Measurements from ENCODE around the gene UVSSA.
"Not testable (repeated sequence)": the region's sequence is repeated elsewhere in the genome, so short reads cannot be mapped to it uniquely, and the experiment has no call there.

The UVSSA gene

DNA sequence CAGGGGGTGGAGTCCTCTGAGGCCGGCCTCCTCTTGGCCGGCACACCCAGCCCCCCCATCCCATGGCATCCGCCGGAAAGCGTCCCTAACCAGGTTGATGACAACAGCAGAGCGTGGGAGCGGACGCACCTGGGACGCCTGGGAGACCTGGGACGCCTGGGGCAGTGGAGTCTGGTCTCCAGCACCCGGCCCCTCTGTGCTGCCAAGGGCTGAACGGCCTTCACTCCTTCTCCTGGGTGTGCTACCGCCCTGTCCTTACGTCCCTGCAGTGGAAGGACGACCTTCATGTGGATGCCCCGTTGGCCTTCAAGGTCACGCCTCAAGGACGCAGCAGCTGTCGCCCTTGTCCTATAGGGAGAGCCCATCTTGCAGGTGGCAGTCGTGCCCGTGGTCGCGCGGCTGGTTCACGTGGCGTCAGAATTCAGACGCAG is 32.4 kb downstream of the UVSSA start:
- DNase-seq, result no peak

DNA sequence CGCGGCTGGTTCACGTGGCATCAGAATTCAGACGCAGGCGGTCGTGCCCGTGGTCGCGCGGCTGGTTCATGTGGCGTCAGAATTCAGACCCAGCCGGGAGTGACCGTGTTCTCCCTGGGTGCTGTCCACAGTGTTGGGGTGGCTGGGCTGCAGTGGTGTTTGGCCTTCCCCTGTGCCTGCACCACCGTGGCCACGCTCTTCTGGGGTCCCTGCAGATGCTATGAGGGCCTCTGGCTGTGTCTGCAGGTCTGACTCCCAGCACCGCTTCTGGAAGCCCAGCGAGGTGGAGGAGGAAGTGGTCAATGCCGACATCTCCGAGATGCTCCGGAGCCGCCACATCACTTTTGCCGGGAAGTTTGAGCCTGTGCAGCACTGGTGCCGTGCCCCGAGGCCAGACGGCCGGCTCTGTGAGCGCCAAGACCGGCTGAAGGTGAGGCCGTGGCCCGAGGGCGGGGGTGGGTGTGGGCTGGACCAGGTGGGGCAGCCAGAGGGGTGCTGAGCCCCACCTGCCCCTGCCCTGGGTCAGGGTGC is 32.9 kb downstream of the UVSSA start:
- no peak for DNase-seq

DNA sequence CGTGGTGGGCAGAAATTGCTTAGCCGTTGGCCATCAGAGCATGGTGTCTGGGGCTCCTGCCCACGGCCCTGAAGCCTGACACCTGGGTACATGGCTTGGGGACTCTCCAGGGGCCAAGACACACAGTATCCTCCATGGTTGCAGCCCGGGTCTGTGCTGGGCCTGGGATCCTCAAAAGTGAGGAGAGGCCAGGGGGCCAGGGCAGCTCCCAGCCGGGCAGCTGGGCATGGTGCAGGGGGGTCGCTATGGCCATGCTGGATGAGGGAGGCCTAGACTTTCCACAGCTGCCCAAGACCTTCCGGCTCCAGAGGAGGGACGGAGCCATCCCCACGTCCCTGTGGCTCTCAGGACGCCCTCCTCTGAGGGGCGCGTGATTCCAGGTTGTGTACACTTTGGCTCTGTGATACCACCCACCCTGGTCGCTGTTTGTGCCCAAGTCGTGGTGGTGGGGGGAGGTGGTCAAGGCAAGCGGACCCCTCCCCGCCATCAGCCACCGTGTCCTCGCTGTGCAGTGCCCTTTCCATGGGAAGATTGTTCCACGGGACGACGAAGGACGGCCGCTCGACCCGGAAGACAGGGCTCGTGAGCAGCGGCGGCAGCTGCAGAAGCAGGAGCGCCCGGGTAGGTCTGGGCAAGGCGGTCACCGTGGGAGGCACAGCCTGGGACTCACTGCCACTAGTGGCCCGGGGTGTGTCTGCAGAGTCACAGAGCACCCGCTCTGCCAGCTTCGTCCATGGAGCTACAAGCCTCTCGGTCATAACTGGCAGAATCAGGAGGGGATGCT is 33.6 kb downstream of the UVSSA start:
- no peak for DNase-seq

DNA sequence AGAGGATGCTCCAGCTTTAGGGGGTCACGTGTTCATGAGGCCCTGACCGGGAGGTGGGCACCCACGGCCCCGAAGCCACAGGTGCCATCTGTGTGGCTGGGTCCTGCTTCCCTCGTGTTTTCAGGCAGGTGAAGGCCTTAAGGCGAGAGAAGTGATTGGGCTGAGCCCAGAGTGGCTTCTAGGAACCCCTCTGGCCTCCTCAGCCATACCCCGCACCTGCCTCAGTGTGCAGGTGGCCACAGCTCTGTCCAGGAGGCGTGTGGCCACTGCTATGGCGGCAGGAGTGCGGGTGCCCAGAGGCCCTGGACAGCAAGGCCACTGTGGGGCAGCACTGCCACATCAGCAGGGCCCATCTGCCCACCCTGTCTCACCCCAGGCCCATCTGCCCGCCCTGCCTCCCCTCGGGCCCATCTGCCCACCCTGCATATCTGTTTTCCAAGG is 34.2 kb downstream of the UVSSA start:
- DNase-seq, result no peak

- DNase-seq, result no peak
Observed at GRCh38 chr4:1381944-1382541, 35.0 kb downstream of the UVSSA start.

DNA sequence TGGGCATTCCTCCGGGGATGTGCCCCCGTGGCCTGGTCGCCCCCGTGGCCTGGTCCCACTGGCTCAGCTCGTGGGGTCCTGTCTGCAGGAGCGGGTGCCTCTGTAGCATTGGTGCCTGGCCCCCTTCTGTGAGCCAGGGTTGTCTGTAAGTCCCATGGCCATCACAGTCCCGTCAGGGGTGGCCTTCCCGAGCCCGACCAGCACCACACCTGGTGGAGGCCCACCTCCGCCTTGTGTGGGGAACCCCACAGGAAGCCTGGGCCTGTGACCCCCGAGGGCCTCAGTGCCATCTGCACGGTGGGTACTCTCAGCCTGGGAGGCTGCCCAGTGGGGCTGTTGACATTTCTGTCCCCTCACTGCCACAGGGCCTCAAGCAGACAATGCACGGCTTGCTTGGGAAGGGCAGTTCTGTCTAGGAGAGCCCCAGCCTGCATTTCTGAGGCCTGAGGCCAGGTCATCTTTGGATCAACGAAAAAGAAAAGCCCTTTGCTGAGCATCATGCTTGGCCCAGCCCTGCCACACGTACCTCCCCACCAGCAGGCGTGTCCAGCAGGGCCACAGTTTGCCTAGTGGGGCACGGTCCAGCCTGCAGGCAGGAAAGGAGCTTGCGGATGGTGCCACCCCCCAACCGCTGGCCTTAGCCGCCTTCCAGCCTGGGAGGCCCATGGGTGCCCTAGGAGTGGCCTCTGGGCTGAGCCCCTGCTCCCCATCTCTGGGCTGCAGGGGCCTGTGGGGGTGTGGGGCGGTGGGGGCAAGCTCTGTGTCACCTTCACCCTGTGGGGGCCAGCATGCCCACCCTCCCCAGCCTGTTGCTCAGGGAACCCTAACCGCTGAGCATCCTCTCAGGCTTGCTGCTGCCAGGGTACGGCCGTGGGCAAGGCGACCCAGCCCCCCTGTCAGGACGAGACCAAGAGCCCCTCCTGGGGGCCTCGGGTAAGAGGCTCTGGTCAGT is 36.0 kb downstream of the UVSSA start:
- DNase-seq, result no peak

DNA sequence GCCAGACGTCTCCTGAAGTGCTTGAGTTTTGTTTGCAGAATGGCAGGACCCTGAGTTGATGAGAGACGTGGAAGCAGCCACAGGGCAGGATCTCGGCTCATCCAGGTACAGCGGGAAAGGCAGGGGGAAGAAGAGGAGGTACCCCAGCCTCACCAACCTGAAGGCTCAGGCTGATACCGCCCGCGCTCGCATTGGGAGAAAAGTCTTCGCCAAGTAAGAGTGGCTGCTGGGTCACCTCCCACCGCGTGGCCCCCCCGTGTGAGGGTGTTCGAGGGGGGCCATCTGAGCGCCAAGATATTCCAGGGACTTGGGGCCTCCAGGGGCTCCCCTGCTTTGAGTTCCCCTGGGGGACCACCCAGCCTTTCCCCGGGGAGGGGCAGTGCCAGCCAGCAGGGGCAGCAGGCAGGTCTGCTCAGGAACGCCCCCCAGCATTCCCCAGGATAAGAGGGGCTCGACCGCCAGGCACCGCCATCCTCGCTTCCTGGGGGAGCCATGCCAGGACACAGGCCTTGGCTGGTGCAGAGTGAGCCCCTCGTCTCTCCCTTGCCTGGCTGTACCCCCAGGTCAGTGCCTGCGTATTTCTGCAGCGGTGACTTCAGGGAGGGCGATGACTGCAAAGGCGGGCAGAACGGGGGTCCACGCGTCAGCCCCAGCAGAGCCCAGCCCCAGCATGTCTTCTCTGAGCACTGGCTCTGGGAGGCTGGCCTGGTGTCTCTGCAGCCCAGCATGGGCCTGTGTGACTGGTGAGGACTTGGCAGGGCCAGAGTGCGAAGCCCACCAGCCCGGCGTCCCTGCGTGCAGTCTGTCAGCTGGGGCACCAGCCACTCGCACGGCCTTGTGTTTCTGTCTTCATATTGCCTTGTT is 37.0 kb downstream of the UVSSA start:
- DNase-seq, result no peak

DNA sequence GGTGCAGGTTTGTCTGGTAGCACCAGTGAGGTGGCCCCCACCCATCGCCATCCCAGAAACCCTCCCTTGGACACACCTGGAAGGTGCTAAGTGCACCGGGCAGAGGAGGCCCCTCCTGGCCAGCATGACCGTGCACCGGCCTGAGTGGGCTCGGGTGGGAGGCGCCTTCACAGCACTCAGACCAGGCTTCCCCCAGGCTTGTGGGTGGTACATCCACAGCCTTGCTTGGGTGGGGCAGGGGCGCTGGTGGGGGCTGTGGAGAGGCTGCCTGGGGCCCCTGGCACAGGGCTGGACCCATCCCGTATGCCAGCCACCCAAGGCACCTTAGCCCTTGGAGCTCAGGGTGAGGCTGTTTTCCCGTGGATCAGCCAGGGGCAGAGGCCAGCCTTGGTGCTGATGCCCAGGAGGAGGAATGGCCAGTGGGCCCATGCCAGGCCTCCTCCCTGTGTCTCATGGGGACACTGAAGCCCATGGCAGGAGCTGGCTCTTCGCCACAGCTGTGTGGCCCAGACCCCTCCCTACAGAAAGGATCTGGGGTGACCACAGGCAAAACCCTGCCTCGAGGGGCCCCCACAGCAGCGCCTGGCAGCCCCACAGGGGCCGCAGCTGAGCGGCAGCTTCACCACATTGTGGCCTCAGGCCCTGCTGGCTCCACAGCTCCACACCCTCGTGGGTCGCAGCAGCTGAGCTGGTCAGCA is 37.8 kb downstream of the UVSSA start:
- no peak for DNase-seq

DNA sequence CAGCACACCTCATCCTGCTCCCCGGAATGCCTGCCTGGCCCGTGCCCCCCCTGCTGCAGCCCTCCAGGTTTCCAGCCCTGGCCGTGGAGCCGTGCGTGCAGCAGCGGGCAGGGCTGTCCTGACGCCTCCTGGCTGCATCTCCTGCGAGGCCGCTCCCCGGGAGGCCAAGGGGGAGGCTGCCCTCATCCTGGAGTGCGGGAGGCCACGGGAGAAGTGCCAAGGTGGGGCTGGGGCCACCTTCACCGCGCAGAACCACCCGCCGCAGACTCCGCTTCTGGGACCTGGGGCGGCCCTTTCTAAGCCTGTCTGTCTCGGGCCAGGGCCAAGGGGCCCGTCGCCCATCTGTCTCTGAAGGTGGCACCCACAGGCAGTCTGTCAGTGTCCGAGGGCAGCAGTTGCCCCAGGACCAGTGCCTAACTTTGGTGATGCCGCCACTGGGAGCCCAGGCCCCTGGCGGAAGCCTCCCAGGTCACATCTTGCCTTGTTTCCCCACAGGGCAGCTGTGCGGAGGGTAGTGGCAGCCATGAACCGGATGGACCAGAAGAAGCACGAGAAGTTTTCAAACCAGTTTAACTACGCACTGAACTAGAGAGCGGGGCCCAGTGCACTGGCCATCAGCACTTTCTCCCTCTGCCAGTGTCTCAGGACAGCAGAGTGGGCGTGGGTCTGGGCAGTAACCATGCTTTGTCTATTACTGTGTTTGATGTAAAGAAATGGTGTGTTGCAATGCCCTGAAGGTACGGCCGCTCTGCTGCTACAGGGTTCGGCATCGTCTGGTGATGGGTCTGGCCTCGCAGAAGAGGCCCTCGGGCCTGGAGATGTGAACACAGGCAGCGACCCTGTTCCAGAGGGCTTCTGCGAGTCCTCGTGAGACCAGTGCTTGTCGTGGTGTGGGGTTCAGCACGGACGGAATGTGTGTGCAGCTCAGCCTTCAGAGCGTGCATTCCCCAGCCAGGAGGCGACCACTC is 38.6 kb downstream of the UVSSA start:
- DNase-seq, result no peak

DNA sequence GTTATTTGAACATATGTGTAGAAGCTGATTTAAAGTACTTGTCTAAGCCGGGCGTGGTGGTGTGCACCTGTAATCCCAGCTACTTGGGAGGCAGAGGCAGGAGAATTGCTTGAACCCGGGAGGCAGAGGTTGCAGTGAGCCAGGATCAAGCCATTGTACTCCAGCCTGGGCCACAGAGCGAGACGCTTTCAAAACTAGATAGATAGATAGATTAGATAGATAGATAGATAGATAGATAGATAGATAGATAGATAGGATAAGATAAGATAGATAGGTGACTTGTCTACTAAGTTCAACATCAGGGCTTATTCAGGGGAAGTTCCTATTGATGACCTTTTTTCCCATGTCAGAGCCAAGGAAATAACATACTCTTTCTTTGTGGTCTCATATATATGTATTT is 46.4 kb downstream of the UVSSA start:
- DNase-seq, result not testable (repeated sequence)

DNA sequence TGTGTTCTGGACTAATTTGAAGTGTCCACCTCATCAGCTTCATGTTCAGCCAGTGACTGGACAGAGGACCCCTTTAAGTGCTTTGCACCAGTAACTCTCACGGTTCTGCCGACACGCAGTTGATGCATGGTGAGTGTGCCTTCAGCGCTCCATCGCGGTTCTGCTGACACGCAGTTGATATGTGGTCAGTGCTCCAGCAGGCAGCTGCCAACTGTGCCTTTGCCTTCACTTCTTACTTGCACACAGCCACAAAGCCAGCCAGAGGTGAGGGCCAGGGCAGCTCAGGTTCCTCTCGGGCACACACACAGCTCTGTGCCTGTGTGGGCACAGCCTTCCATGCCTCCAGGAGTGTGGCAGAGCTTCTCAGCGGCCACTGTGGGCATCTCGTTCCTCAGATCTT is 46.9 kb downstream of the UVSSA start:
- DNase-seq, result no peak

- DNase-seq, result not testable (repeated sequence)
Observed at GRCh38 chr4:1394554-1395388, 47.8 kb downstream of the UVSSA start.

- DNase-seq, result not testable (repeated sequence)
Observed at GRCh38 chr4:1395389-1395820, 48.4 kb downstream of the UVSSA start.

- DNase-seq, result no peak
Observed at GRCh38 chr4:1395941-1396805, 49.2 kb downstream of the UVSSA start.

- DNase-seq, result peak; percentile 11
Observed at GRCh38 chr4:1396806-1397455, 49.9 kb downstream of the UVSSA start.

DNA sequence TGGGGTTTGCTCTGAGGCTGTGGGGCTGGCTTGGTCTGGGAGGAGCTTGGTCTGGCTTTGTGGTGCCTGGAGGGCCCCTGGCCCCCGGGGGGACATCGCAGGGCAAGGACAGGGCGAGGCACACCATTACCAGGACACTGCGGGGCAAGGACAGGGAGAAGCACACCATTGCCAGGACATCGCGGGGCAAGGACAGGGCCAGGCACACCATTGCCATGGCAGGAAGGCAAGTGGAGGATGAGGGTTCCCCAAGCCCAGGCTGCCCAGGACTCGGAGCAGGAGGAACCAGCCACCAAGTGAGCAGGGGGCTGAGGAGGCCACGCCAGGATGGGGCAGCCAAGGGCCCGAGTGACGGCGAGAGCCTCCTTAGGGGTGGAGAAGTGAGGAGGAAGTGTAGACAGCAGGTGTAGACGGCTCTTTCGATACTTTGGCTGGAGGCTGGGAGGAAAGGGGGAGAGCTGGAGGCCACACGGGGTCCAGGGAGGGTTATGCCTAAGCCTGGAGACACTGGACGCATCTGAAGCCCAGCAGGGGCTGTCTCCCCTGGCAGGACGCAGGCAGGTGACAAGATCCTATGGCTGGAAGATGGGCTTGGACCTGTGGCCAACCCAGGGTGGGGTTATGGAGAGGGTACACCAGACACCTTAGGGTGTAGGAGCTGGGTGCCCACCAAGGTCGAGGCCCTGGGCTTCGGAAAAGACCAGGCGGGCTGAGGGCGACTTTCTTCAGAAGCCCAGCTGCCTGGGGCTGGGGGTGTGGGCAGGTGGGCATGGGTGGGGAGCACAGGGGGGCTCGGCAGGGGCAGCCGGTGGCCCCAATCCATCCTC is 51.9 kb downstream of the UVSSA start:
- peak; percentile 25 for DNase-seq
